Thymus (tissue), 11 donors: ENCODE data around the gene RSPO4. TPM values are rescaled to one million over a fixed set of nuclear protein-coding genes. Genes with fewer than 3 reads are reported as not detected.

Experiments
- DNase-seq, 9 donors: peaks; one replicate each; pipeline ENCODE4 v3.0.0-alpha.2; 2013; ENCODE audit warnings: low spot score in 9 of 9, low read depth in 6 of 9, missing footprints in 1 of 9
- H3K27ac ChIP-seq, 2 donors: one replicate each; pipeline ENCODE4 v1.5.1; 2013; ENCODE audit warnings: control low read depth in 1 of 2, low read depth in 1 of 2, low read length in 1 of 2, mild to moderate bottlenecking in 1 of 2, moderate library complexity in 1 of 2
- H3K27me3 ChIP-seq, 2 donors: one replicate each; pipeline ENCODE4 v1.5.1; 2013; ENCODE audit warnings: low read length in 1 of 2; ENCODE audit not compliant: control insufficient read depth in 2 of 2, insufficient read depth in 1 of 2
- H3K36me3 ChIP-seq, 2 donors: one replicate each; pipeline ENCODE4 v1.5.1; 2013; ENCODE audit warnings: low read length in 1 of 2, mild to moderate bottlenecking in 1 of 2, moderate library complexity in 1 of 2; ENCODE audit not compliant: control insufficient read depth in 2 of 2, insufficient read depth in 2 of 2
- H3K4me1 ChIP-seq, 2 donors: one replicate each; pipeline ENCODE4 v1.5.1; 2013; ENCODE audit warnings: low read length in 2 of 2; ENCODE audit not compliant: control insufficient read depth in 2 of 2, insufficient read depth in 2 of 2
- H3K4me3 ChIP-seq, 2 donors: one replicate each; pipeline ENCODE4 v1.5.1; 2013; ENCODE audit warnings: low read length in 2 of 2, control low read depth in 1 of 2, mild to moderate bottlenecking in 1 of 2
- H3K9me3 ChIP-seq, 2 donors: one replicate each; pipeline ENCODE4 v1.5.1; 2013; ENCODE audit warnings: low read length in 1 of 2, mild to moderate bottlenecking in 1 of 2; ENCODE audit not compliant: control insufficient read depth in 2 of 2, insufficient read depth in 1 of 2
- WGBS: extraction: QIAGEN DNeasy Blood & Tissue Kit; methylation state at CpG from one replicate; pipeline ENCODE4 v1.1.7; 2013; 5-methylcytosine and 5-hydroxymethylcytosine counted together
- polyA plus RNA-seq: library from polyadenylated mRNA; stranded (reverse); fragments of 200-250 nt; gene quantifications from one replicate; pipeline ENCODE4 v1.2.3, GENCODE V29; 2013
- total RNA-seq: library from RNA; stranded (reverse); fragments of 120-200 nt; gene quantifications from one replicate; pipeline ENCODE4 v1.2.4, GENCODE V29; 2013
- donor health status: healthy.

Gene RSPO4
- total and polyA plus RNA-seq, 2 donors: 0.09 TPM; not detected in 1

DNA sequence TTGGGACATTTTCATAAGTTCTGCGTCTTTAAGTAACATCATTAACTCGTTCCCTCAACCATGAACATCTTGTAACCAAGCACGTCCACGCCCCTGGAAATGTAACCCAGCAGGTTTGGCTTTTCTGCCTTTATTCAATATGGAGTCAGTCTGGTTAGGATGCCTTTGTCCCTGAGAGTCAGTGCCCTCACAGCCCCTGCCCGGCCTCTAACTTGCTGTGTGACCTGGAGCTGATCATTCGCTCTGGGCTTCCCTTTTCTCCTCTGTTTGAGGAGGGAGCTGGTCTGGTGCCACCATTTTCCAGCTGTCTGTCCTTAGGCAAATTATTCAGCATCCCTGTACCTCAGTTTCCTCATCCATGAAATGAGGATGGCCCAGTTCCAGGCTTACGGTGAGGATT, 59.5 kb downstream of the RSPO4 start:
- no peaks in the 10 kb centered on the region for H3K9me3 ChIP-seq
- 86% methylated on average over 7 of the region's 7 CpGs for WGBS
- H3K4me3 ChIP-seq: no peak overlapping the region
- DNase-seq: no peak
- no peaks in the 10 kb centered on the region for H3K36me3 ChIP-seq
- H3K27ac ChIP-seq: no peak overlapping the region
- peaks cover 0 to 7% of the 10 kb centered on the region in 2 donors for H3K27me3 ChIP-seq
- H3K4me1 ChIP-seq: no peaks in the 10 kb centered on the region

DNA sequence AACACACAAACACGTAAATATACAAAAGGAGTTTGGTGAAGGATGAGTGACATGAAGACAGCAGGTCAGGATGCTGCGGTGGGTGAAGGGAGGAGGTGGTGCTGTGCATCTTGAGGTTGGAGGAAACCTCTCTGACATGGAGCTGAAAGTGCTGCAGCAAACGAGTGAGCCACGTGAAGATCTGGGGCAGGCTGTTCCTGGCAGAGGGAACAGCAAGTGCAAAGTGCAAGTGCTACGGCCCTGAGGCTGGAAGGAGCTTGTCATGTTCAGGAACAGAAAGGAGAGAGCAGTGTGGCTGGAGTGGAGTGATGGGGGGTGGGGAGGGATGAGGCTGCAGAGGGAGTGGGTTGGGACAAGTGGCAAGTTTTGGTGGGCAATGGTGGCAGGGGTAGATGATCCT, 61.2 kb downstream of the RSPO4 start:
- no peak for DNase-seq
- no peaks in the 10 kb centered on the region for H3K36me3 ChIP-seq
- H3K27ac ChIP-seq: no peak overlapping the region
- H3K9me3 ChIP-seq: no peaks in the 10 kb centered on the region
- H3K27me3 ChIP-seq: peaks cover 0 to 3% of the 10 kb centered on the region in 2 donors
- H3K4me1 ChIP-seq: no peaks in the 10 kb centered on the region
- no peak overlapping the region for H3K4me3 ChIP-seq
- WGBS: 80% methylated on average over 5 of the region's 5 CpGs

DNA sequence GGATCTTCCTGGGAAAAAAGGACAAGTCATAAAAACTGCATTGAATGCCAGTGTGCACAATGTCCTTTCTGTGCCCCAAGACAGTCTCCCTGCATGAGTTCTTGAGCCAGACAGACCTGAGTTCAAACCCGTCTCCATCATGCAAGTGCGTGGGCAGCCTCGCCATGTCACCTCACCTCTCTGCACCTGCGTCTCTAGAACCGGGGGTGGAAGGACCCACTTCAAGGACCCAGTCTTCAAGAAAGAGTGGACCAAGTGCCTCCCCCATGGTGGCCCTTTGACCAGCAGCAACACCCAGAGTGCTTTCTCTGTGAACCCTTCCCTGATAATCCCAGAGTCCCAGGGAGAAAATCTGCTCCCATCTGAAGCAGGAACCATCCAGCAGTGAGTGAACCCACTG, 62.5 kb downstream of the RSPO4 start:
- WGBS: 97% methylated on average over 5 of the region's 5 CpGs
- no peaks in the 10 kb centered on the region for H3K4me1 ChIP-seq
- no peaks in the 10 kb centered on the region for H3K27me3 ChIP-seq
- DNase-seq: no peak
- no peaks in the 10 kb centered on the region for H3K36me3 ChIP-seq
- no peak overlapping the region for H3K4me3 ChIP-seq
- no peaks in the 10 kb centered on the region for H3K9me3 ChIP-seq
- no peak overlapping the region for H3K27ac ChIP-seq

DNA sequence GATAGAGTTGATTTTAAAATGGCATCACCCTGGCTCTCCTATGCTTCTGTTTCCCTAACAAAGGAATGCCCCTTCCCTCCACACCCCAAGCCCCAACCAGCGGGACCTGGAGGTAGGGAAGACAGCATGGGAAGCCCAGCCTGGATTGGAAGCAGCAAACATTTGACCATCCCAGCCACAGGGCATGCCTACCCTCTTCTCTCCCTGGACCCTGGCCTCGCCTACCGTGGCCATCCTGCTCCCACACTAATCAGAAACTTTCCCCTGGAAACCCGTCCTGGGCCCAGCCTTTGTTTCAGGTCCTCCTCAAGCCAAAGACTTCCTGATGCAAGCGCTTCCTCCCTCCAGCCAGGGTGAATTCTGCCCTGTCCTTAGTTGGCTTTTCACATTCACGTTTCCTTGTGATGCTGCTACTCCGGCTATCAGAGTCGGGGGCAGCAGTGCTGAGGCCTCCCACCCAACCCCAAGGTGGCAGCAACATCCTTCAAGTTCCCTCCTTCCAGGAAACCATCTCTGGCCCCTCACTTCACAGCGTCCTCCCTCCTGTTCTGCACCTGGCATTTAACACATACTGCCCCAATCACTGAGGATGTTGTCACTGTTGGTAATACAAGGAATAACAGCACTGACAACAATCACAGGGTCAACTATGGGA, 67.8 kb downstream of the RSPO4 start:
- WGBS: 83% methylated on average over 9 of the region's 9 CpGs
- no peak for DNase-seq
- no peaks in the 10 kb centered on the region for H3K4me1 ChIP-seq
- no peak overlapping the region for H3K4me3 ChIP-seq
- H3K36me3 ChIP-seq: no peaks in the 10 kb centered on the region
- H3K27ac ChIP-seq: no peak overlapping the region
- no peaks in the 10 kb centered on the region for H3K27me3 ChIP-seq
- peaks cover 4% of the 10 kb centered on the region in 2 donors for H3K9me3 ChIP-seq

DNA sequence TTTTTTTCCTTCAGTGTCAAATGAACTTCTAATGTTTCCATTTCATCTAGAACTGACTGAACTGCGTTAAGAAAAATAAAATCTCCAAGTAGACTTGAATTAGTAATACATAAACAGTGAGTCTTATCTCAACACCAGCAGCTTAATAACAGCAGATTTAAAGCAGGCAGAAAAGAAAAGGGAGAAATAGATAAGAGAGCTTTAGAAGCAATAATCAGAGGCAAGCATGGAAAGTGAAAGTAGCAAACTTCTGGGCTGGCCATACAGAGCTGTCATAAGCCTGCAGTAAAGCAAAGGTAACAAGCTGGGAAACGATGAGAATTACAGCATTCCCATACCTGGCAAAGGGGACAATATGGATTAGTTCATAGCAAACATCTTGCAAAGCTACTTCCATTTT, 69.1 kb downstream of the RSPO4 start:
- Histone ChIP-seq H3K4me1 (no peaks in the 10 kb centered on the region), H3K9me3 (peaks cover 4% of the 10 kb centered on the region in 2 donors), H3K27me3 (no peaks in the 10 kb centered on the region), H3K4me3 (no peak overlapping the region), H3K27ac (no peak overlapping the region), H3K36me3 (no peaks in the 10 kb centered on the region)
- 89% methylated on average over 2 of the region's 2 CpGs for WGBS
- no peak for DNase-seq

DNA sequence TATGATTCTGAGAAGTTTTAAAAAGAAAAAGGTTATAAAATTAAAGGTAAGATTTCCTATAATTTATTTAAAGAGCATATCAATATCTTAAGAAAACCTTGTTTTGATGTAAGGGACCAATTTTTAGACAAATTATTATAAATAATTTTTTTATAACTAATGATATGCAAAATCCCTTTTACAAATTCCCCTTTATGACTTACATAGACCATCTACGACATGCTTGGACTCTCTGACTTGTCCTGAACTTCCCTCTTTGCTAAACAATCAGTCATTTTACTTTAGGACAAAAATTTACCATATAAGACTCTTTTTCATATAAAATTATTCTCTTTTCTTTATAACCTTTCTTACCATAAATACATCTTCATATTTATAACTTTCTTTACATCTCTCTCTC, 70.7 kb downstream of the RSPO4 start:
- Histone ChIP-seq H3K9me3 (peaks cover 4% of the 10 kb centered on the region in 2 donors), H3K27ac (no peak overlapping the region), H3K36me3 (no peaks in the 10 kb centered on the region), H3K27me3 (no peaks in the 10 kb centered on the region), H3K4me1 (no peaks in the 10 kb centered on the region), H3K4me3 (no peak overlapping the region)
- DNase-seq: no peak
- WGBS: 77% methylated on average over 1 of the region's 1 CpG

DNA sequence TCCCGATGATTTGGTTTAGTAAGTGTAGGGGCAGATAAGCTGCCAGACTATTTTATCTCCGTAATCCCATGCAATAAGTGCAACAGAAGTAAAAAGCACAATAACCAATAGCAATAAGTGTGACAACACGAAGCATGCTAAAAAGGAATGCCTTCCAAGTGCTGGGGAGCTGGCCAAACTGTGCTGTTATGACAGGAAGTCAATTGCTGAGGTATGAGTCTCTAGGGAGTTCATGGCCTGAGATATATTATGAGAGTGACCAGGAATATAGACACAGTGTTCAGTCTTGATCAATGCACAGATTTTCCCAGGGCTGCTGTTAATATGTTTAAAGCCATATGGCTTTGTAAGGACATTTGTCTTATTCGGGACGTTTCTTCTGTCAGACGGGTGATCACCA, 75.4 kb downstream of the RSPO4 start:
- no peaks in the 10 kb centered on the region for H3K27me3 ChIP-seq
- no peak for DNase-seq
- no peak overlapping the region for H3K4me3 ChIP-seq
- 91% methylated on average over 6 of the region's 6 CpGs for WGBS
- H3K4me1 ChIP-seq: no peaks in the 10 kb centered on the region
- no peaks in the 10 kb centered on the region for H3K9me3 ChIP-seq
- H3K36me3 ChIP-seq: no peaks in the 10 kb centered on the region
- H3K27ac ChIP-seq: no peak overlapping the region

DNA sequence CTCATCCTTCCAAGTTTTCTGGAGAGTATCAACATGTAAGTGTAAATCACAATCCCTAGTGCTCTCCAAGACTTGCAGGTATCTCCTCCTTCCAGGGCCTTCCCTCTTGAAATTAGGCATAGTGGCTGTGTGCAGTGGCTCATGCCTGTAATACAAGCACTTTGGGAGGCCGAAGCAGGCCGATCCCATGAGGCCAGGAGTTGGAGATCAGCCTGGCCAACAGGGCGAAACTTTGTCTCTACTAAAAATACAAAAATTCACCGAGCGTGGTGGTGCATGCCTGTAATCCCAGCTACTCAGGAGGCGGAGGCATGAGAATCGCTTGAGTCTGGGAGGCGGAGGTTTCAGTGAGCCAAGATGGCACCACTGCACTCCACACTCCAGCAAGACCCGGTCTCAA, 76.6 kb downstream of the RSPO4 start:
- WGBS: 95% methylated on average over 9 of the region's 9 CpGs
- Histone ChIP-seq H3K27ac (no peak overlapping the region), H3K4me1 (no peaks in the 10 kb centered on the region), H3K36me3 (no peaks in the 10 kb centered on the region), H3K4me3 (no peak overlapping the region), H3K9me3 (no peaks in the 10 kb centered on the region), H3K27me3 (no peaks in the 10 kb centered on the region)
- DNase-seq: no peak

DNA sequence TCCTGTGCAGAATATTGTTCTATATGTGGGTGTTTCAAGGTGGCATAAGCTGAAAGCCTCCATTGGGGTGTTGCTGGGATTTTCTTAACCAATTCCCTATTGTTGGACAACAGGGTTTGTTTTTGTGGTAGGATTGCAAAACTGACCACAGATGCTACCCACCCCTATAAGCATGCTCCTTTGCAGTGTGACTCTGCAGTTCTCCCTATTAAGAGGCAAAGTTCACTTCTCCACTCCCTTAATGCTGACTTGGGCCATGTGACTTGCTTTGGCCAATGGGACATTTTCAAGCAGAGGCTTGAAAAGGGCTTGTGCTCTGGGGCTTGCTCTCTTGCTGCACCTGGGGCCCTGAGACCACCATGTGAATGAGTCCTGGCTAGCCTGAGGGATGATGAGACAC, 77.5 kb downstream of the RSPO4 start:
- Histone ChIP-seq H3K9me3 (no peaks in the 10 kb centered on the region), H3K4me1 (no peaks in the 10 kb centered on the region)
- no peak for DNase-seq

DNA sequence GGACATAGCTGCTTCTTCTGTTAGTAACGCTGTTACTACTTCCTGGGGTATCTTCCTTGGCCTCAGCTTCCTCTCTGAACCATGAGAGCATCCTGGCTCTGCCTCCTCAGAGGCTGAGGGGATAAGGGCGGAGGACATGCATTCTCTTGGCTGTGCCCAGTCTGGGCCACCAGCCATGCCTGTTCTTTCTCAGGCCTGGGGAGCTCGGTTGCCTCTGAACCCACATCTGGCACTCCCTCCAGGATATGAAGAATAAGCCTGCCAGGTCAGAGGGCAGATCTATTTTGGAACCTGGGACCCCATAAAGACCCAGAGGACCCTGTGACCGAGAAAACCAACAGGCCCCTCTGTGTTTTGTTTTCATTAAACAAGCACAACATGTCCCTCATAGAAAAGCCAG, 79.3 kb downstream of the RSPO4 start:
- Histone ChIP-seq H3K4me3 (no peak overlapping the region), H3K4me1 (no peaks in the 10 kb centered on the region), H3K27me3 (no peaks in the 10 kb centered on the region), H3K36me3 (no peaks in the 10 kb centered on the region), H3K27ac (no peak overlapping the region), H3K9me3 (no peaks in the 10 kb centered on the region)
- 84% methylated on average over 4 of the region's 4 CpGs for WGBS
- DNase-seq: no peak

More for the DNA sequence above, 77.5 kb downstream of the RSPO4 start:
- Histone ChIP-seq H3K36me3 (no peaks in the 10 kb centered on the region), H3K27me3 (no peaks in the 10 kb centered on the region), H3K4me3 (no peak overlapping the region), H3K27ac (no peak overlapping the region)
